Amniotic epithelial cell (primary cell): ENCODE measurements around the gene TBC1D22A.

Experiments
- DNase-seq: peaks from one replicate; pipeline ENCODE4 v3.0.0-alpha.2; 2010; ENCODE audit warnings: low read depth

TBC1D22A gene

DNA sequence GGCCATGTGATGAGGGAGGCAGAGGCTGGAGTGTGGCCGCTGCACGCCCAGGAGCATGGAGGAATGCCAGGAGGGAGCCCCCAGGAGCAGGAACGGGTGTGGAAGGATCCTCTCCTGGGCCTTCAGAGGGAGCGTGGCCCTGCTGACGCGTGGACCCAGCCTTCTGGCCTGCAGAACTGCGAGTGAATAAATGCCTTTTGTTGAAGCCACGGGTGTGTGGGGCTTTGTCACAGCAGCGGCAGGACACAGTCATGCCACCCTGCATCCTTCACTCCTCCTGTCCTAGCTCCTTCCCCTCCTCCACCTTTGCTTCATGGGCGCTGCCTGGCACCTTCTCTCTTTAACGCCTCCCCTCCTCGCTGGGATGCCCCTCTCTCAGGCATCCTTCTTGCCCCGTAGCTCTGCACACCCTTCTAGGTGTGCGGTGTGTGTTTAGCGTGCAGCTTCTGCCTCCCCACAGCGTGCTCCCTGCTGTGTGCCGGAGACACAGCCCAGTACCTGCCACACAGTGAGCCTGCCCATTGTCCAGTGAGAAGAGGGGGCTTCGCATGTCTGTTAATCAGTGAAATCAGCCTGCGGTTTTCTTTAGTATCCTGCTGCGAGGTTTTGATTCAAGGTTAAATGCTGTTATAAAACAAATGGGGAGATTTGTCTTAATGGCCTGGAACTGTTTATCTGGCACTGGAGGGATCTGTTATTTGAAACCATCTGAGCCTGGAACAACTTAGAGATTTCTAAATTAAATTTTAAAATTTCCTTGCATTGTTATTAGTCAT lies 459.6 kb downstream of the TBC1D22A start:
- DNase-seq, result no peak
